Neuronal stem cell (in vitro differentiated cells): ENCODE results near the gene GUCD1.

ENCODE experiments used
- DNase-seq: peaks from one replicate; pipeline ENCODE4 v3.0.0-alpha.2; 2013; ENCODE audit warnings: low spot score
- H2AFZ ChIP-seq: one replicate; pipeline ENCODE4 v1.6.1; 2013; ENCODE audit warnings: mild to moderate bottlenecking, low read length, inconsistent platforms
- H2AK5ac ChIP-seq: 2 replicates; pipeline ENCODE4 v1.6.1; 2013; ENCODE audit warnings: low read depth, mild to moderate bottlenecking, inconsistent platforms, low read length, moderate library complexity, mixed read lengths
- H2BK120ac ChIP-seq: 2 replicates; pipeline ENCODE4 v1.6.1; 2013; ENCODE audit warnings: low read depth, mild to moderate bottlenecking, inconsistent platforms, low read length, moderate library complexity, mixed read lengths
- H2BK12ac ChIP-seq: one replicate; pipeline ENCODE4 v1.6.1; 2013; ENCODE audit warnings: low read length, inconsistent platforms
- H2BK15ac ChIP-seq: 2 replicates; pipeline ENCODE4 v1.6.1; 2013; ENCODE audit warnings: mild to moderate bottlenecking, low read length, inconsistent platforms, mixed read lengths
- H2BK5ac ChIP-seq: one replicate; pipeline ENCODE4 v1.6.1; 2013; ENCODE audit warnings: inconsistent platforms, mild to moderate bottlenecking, low read length, moderate library complexity
- H3K14ac ChIP-seq: one replicate; pipeline ENCODE4 v1.6.1; 2013; ENCODE audit warnings: low read length, inconsistent platforms
- H3K18ac ChIP-seq: 2 replicates; pipeline ENCODE4 v1.6.1; 2013; ENCODE audit warnings: low read length, inconsistent platforms
- H3K23ac ChIP-seq: 2 replicates; pipeline ENCODE4 v1.6.1; 2013; ENCODE audit warnings: low read depth, mild to moderate bottlenecking, mixed read lengths, low read length, inconsistent platforms; ENCODE audit not compliant: poor library complexity
- H3K27ac ChIP-seq: replicated peaks from 3 replicates; pipeline ENCODE4 v1.5.1; 2013; ENCODE audit warnings: low read length, inconsistent platforms
- H3K27me3 ChIP-seq, 3 experiments: 2 replicates each; pipeline ENCODE4 v1.6.1; 2013; ENCODE audit warnings: low read length in 3 of 3, mild to moderate bottlenecking in 2 of 3, inconsistent platforms in 1 of 3, low read depth in 1 of 3, mixed read lengths in 1 of 3, moderate library complexity in 1 of 3; ENCODE audit not compliant: control insufficient read depth in 3 of 3, insufficient read depth in 3 of 3
- H3K36me3 ChIP-seq, 2 donors: replicated peaks in 1 of 2; 2 replicates each; pipeline ENCODE4 v1.6.1; 2013; ENCODE audit warnings: low read length in 2 of 2; ENCODE audit not compliant: control insufficient read depth in 2 of 2, insufficient read depth in 2 of 2
- H3K4ac ChIP-seq: 2 replicates; pipeline ENCODE4 v1.6.1; 2013; ENCODE audit warnings: inconsistent platforms, mild to moderate bottlenecking, low read length, moderate library complexity
- H3K4me1 ChIP-seq, 2 donors: 1 replicate in 1 of 2; 2 replicates in 1 of 2; pipeline ENCODE4 v1.6.1; 2013; ENCODE audit warnings: low read length in 2 of 2, low read depth in 1 of 2; ENCODE audit not compliant: control insufficient read depth in 2 of 2, insufficient read depth in 1 of 2
- H3K4me2 ChIP-seq: one replicate; pipeline ENCODE4 v1.6.1; 2013; ENCODE audit warnings: mild to moderate bottlenecking, low read length, inconsistent platforms; ENCODE audit not compliant: insufficient read depth, poor library complexity, severe bottlenecking
- H3K4me3 ChIP-seq, 2 donors: 2 replicates each; pipeline ENCODE4 v1.5.1; 2013; ENCODE audit warnings: low read length in 2 of 2, mild to moderate bottlenecking in 2 of 2, inconsistent platforms in 1 of 2, moderate library complexity in 1 of 2
- H3K79me1 ChIP-seq: one replicate; pipeline ENCODE4 v1.6.1; 2013; ENCODE audit warnings: low read depth, mild to moderate bottlenecking, inconsistent platforms, low read length, moderate library complexity
- H3K9ac ChIP-seq: one replicate; pipeline ENCODE4 v1.6.1; 2013; ENCODE audit warnings: mild to moderate bottlenecking, low read depth, low read length, inconsistent platforms; ENCODE audit not compliant: poor library complexity
- H3K9me3 ChIP-seq, 2 donors: replicated peaks in 1 of 2; 2 replicates each; pipeline versions ENCODE3 to v1.6.1; 2013; ENCODE audit warnings: low read length in 2 of 2, mild to moderate bottlenecking in 2 of 2, inconsistent platforms in 1 of 2, low read depth in 1 of 2, mixed read lengths in 1 of 2, moderate library complexity in 1 of 2; ENCODE audit not compliant: control insufficient read depth in 2 of 2, insufficient read depth in 1 of 2
- H4K8ac ChIP-seq: one replicate; pipeline ENCODE4 v1.6.1; 2013; ENCODE audit warnings: low read depth, mild to moderate bottlenecking, inconsistent platforms, low read length, moderate library complexity
- H4K91ac ChIP-seq: one replicate; pipeline ENCODE4 v1.6.1; 2013; ENCODE audit warnings: low read length, low read depth, mild to moderate bottlenecking, inconsistent platforms; ENCODE audit not compliant: poor library complexity
- WGBS, 2 donors: extraction: QIAGEN DNeasy Blood & Tissue Kit; methylation state at CpG; one replicate each; pipeline ENCODE4 v1.1.7; 2013; ENCODE audit warnings: missing lambda C conversion rate in 2 of 2, mixed read lengths in 1 of 2; ENCODE audit not compliant: insufficient read length in 2 of 2, insufficient replicate concordance in 1 of 2; ENCODE audit errors: extremely low coverage in 2 of 2; 5-methylcytosine and 5-hydroxymethylcytosine counted together

GUCD1 gene

DNA sequence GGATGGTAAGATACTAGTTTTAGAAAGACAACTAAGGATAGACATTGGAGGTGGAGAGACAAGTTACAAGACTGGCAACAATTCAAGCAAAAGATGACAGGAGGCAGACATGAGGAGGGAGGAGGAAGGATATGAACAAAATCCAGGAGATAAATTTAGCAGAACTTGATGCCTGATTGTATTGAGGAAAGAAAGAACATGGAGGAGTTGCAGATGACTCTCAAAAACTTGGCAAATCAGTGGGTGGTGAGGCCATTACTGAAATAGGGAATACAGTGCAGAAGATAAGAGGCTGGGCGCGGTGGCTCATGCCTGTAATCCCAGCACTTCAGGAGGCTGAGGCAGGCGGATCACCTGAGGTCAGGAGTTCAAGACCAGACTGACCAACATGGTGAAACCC is 62.5 kb downstream of the GUCD1 start:
- Histone ChIP-seq H4K91ac (no peak overlapping the region), H2BK120ac (no peak overlapping the region), H3K9me3 (peaks cover 7 to 9% of the 10 kb centered on the region in 2 donors), H3K4me2 (no peak overlapping the region), H3K4me1 (peaks cover 0 to 4% of the 10 kb centered on the region in 2 donors), H3K79me1 (peaks cover 2% of the 10 kb centered on the region), H2BK12ac (no peak overlapping the region), H2BK5ac (no peak overlapping the region), H3K36me3 (no peaks in the 10 kb centered on the region), H3K27ac (no peak overlapping the region), H2AFZ (no peak overlapping the region), H3K23ac (no peak overlapping the region), H3K4ac (no peak overlapping the region), H3K27me3 (peaks cover 17 to 46% (median 37%) of the 10 kb centered on the region in 3 experiments), H2BK15ac (no peak overlapping the region), H3K14ac (no peak overlapping the region), H3K4me3 (no peak overlapping the region), H3K9ac (no peak overlapping the region), H4K8ac (no peak overlapping the region), H3K18ac (no peak overlapping the region), H2AK5ac (no peak overlapping the region)
- WGBS, 2 donors, result no CpG with 5 or more reads among the region's 3 CpGs
- no peak for DNase-seq
